Right renal cortex interstitium (tissue), 3 donors: ENCODE results near the gene HMHB1. TPM values are rescaled to one million over a fixed set of nuclear protein-coding genes. Genes with fewer than 3 reads are reported as not detected.

Experiments
- DNase-seq, 3 donors: peaks; one replicate each; pipeline ENCODE4 v3.0.0-alpha.2; 2013; ENCODE audit warnings: low read depth in 3 of 3, low spot score in 2 of 3
- polyA plus RNA-seq, 3 donors: library from polyadenylated mRNA; unstranded; fragments of 120-200 nt; gene quantifications; one replicate each; pipeline ENCODE4 v1.2.1, GENCODE V29; 2013; ENCODE audit not compliant: insufficient read length in 3 of 3

HMHB1 gene
- polyA plus RNA-seq: not detected

GRCh38 chr5:143812085-143812705, at the start of gene HMHB1:
Gene HMHB1 (plus strand): TSS chr5:143812161.
- DNase-seq: no peak

- no peak for DNase-seq
Measured at GRCh38 chr5:143762636-143763220, 49.2 kb upstream of the HMHB1 start.

GRCh38 chr5:143767162-143767561, 44.8 kb upstream of the HMHB1 start:
- no peak for DNase-seq

GRCh38 chr5:143769026-143769786, 42.8 kb upstream of the HMHB1 start:
- DNase-seq: no peak

DNA sequence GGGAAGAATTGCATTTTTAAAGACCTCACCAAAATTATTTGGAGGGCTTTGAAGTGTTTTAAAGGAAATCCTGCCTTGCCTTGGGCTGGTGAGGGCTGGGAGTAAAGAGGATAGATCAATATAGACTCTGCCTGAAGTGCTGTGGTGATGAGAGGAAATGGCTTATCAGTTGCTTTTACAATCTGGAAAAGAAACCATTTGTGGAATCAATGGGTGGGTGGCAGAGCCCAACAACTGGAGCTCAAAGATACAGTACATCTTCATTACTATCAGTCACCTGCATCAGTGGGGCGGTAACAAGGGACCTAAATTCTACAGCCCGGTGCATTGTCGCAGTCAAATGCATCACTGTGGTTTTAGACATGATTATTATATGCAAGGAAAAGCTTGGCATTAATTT, 41.5 kb upstream of the HMHB1 start:
- no peak for DNase-seq

GRCh38 chr5:143771189-143771588, 40.8 kb upstream of the HMHB1 start:
- no peak for DNase-seq

- DNase-seq: no peak
Measured at GRCh38 chr5:143771602-143772001, 40.4 kb upstream of the HMHB1 start.

DNA sequence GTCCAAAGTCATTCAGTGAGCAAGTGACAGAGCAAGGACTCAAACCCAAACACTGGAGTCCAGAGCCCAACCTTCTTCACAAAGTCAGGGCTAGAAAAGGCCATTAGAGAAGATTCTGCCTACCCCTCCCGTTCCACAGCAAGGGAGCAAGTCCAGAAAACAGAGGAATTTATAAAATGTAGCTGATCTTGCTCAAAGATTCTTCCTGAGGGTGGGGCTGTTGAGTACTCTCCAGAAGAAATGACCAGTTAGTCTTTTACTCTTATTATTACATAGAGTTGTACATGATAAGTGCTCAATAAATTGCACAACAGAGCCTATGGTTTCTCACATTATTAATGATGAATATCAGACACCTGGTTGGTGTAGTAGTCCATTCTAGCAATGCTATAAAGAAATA, 39.3 kb upstream of the HMHB1 start:
- no peak for DNase-seq

GRCh38 chr5:143775258-143775657, 36.7 kb upstream of the HMHB1 start:
- no peak for DNase-seq

GRCh38 chr5:143776951-143777350, 35.0 kb upstream of the HMHB1 start:
- DNase-seq: no peak

GRCh38 chr5:143779506-143779905, 32.5 kb upstream of the HMHB1 start:
- no peak for DNase-seq

GRCh38 chr5:143781993-143782520, 29.9 kb upstream of the HMHB1 start:
- DNase-seq: no peak

DNA sequence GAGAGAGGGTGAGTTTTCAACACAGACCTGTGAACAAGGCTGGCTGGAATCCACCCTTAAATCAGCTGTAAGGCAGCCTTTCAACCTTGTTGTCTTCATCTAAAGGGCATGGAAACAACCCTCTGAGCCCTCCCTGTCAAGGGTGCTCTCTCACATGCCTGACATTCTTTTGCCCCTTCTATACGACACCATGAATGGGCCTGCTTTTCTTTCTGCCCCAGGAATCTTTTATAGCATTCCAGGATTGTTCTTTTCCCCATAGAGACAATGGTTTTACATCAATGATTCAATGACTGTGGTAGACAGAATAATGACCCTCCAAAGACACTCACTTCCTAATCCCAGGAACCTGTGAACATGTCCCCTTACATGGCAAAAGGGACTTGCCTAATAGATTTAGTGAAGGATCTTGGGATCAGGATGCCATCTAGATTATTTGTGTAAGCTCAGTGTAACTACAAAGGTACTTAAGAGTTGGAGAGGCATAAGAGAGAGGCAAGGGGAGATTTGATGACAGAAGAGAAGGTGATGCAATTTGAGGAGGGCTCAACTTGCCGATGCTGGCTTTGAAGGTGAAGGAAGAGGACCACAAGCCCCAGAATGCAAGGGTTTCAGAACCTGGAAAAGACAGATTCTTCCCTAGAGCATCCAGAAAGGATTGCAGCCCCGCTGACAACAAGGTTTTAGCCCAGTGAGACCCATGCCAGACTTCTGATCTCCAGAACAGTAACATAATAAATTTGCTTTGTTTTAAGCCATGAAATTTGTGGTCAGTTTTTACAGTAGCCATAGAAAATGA, 29.2 kb upstream of the HMHB1 start:
- DNase-seq: no peak

- no peak for DNase-seq
Measured at GRCh38 chr5:143788401-143788800, 23.6 kb upstream of the HMHB1 start.

GRCh38 chr5:143790457-143791112, 21.4 kb upstream of the HMHB1 start:
- no peak for DNase-seq

GRCh38 chr5:143791848-143792731, 19.9 kb upstream of the HMHB1 start:
- no peak for DNase-seq

- DNase-seq: no peak
Measured at GRCh38 chr5:143793249-143793648, 18.7 kb upstream of the HMHB1 start.

- no peak for DNase-seq
Measured at GRCh38 chr5:143796125-143796524, 15.8 kb upstream of the HMHB1 start.

GRCh38 chr5:143796753-143797152, 15.2 kb upstream of the HMHB1 start:
- no peak for DNase-seq
